ENCODE measurements around the gene DEFB126.
"Not testable (repeated sequence)": the region's sequence is repeated elsewhere in the genome, so short reads cannot be mapped to it uniquely, and the experiment has no call there.

The DEFB126 gene

GRCh38 chr20:142290-142689 is at the start of gene DEFB126:
Gene DEFB126 (plus strand): TSS chr20:142590. CDS start chr20:142629, 39 bp downstream.
- DNase-seq (ENCODE audit: extremely low read depth in 1 of 2, low read depth in 1 of 2) = no peak

- no peak for DNase-seq (ENCODE audit: extremely low read depth in 1 of 2, low read depth in 1 of 2)
These were observed 48.7 kb upstream of the DEFB126 start for GRCh38 chr20:93641-94040.

GRCh38 chr20:95215-95614 is 47.2 kb upstream of the DEFB126 start:
- DNase-seq (ENCODE audit: extremely low read depth in 1 of 2, low read depth in 1 of 2) = no peak

- DNase-seq (ENCODE audit: extremely low read depth in 1 of 2, low read depth in 1 of 2) = not testable (repeated sequence)
These were observed 44.7 kb upstream of the DEFB126 start for GRCh38 chr20:97691-98090.

GRCh38 chr20:101975-102374 is 40.4 kb upstream of the DEFB126 start:
- DNase-seq (ENCODE audit: extremely low read depth in 1 of 2, low read depth in 1 of 2) = no peak

- no peak for DNase-seq (ENCODE audit: extremely low read depth in 1 of 2, low read depth in 1 of 2)
These were observed 38.9 kb upstream of the DEFB126 start for GRCh38 chr20:103456-103855.

GRCh38 chr20:112396-112795 is 30.0 kb upstream of the DEFB126 start:
- DNase-seq (ENCODE audit: extremely low read depth in 1 of 2, low read depth in 1 of 2) = no peak

GRCh38 chr20:117518-117917 is 24.9 kb upstream of the DEFB126 start:
- DNase-seq (ENCODE audit: extremely low read depth in 1 of 2, low read depth in 1 of 2) = no peak

- DNase-seq (ENCODE audit: extremely low read depth in 1 of 2, low read depth in 1 of 2) = not testable (repeated sequence)
These were observed 12.5 kb upstream of the DEFB126 start for GRCh38 chr20:129786-130323.

- DNase-seq (ENCODE audit: extremely low read depth in 1 of 2, low read depth in 1 of 2) = no peak
These were observed 4.5 kb upstream of the DEFB126 start for GRCh38 chr20:137668-138490.

- DNase-seq (ENCODE audit: extremely low read depth in 1 of 2, low read depth in 1 of 2) = no peak
These were observed 3.5 kb downstream of the DEFB126 start for GRCh38 chr20:145877-146276.

GRCh38 chr20:152131-152530 is 9.7 kb downstream of the DEFB126 start:
- no peak for DNase-seq (ENCODE audit: extremely low read depth in 1 of 2, low read depth in 1 of 2)

GRCh38 chr20:157154-157553 is 14.8 kb downstream of the DEFB126 start, which contains the start of gene DEFB127:
Gene DEFB127 (plus strand): TSS chr20:157454. CDS start chr20:157545, 91 bp downstream.
- no peak for DNase-seq (ENCODE audit: extremely low read depth in 1 of 2, low read depth in 1 of 2)

- DNase-seq (ENCODE audit: extremely low read depth in 1 of 2, low read depth in 1 of 2) = no peak
These were observed 22.2 kb downstream of the DEFB126 start for GRCh38 chr20:164618-165017.

GRCh38 chr20:168876-169275 is 26.5 kb downstream of the DEFB126 start:
- no peak for DNase-seq (ENCODE audit: extremely low read depth in 1 of 2, low read depth in 1 of 2)

GRCh38 chr20:184288-184687 is 41.9 kb downstream of the DEFB126 start:
- no peak for DNase-seq (ENCODE audit: extremely low read depth in 1 of 2, low read depth in 1 of 2)

- DNase-seq (ENCODE audit: extremely low read depth in 1 of 2, low read depth in 1 of 2) = no peak
These were observed 45.3 kb downstream of the DEFB126 start for GRCh38 chr20:187733-188132.

- no peak for DNase-seq (ENCODE audit: extremely low read depth in 1 of 2, low read depth in 1 of 2)
These were observed 47.2 kb downstream of the DEFB126 start, which contains the start of gene DEFB128 for GRCh38 chr20:189611-190010. Gene DEFB128 (minus strand): TSS chr20:189711. CDS start chr20:189623, 88 bp downstream.
